GM06990 (cell line): ENCODE results near the gene CNOT6.
A peak's percentile ranks its signal among the peaks of the same experiment; 100 is the strongest.

Source experiments
- DNase-seq: peaks from one replicate; pipeline ENCODE4 v3.0.0-alpha.2; 2011; ENCODE audit not compliant: insufficient read length; ENCODE audit errors: extremely low read depth
- H3K27me3 ChIP-seq: replicated peaks from 2 replicates; pipeline ENCODE4 v1.6.0; 2011; ENCODE audit warnings: low read length; ENCODE audit not compliant: control insufficient read depth, insufficient read depth
- H3K36me3 ChIP-seq: 2 replicates; pipeline ENCODE4 v1.5.1; 2011; ENCODE audit warnings: low read length; ENCODE audit not compliant: control insufficient read depth, insufficient read depth
- H3K4me3 ChIP-seq: replicated peaks from 2 replicates; pipeline ENCODE4 v1.5.1; 2011; ENCODE audit warnings: low read depth, mild to moderate bottlenecking, control low read depth, low read length
- TF ChIP-seq, protein P1 (sequence below): IDR thresholded peaks from 2 replicates; pipeline ENCODE4 v1.5.1; 2011; ENCODE audit warnings: low read length, control low read depth, mild to moderate bottlenecking, inconsistent platforms; ENCODE audit not compliant: insufficient read depth, poor library complexity, severe bottlenecking

The CNOT6 gene

GRCh38 chr5:180535573-180535972 lies 41.4 kb downstream of the CNOT6 start:
- DNase-seq = no peak
- Histone ChIP-seq H3K4me3 (no peak overlapping the region), H3K36me3 (peaks cover 8% of the 10 kb centered on the region), H3K27me3 (no peaks in the 10 kb centered on the region)
- TF ChIP-seq, protein P1, sequence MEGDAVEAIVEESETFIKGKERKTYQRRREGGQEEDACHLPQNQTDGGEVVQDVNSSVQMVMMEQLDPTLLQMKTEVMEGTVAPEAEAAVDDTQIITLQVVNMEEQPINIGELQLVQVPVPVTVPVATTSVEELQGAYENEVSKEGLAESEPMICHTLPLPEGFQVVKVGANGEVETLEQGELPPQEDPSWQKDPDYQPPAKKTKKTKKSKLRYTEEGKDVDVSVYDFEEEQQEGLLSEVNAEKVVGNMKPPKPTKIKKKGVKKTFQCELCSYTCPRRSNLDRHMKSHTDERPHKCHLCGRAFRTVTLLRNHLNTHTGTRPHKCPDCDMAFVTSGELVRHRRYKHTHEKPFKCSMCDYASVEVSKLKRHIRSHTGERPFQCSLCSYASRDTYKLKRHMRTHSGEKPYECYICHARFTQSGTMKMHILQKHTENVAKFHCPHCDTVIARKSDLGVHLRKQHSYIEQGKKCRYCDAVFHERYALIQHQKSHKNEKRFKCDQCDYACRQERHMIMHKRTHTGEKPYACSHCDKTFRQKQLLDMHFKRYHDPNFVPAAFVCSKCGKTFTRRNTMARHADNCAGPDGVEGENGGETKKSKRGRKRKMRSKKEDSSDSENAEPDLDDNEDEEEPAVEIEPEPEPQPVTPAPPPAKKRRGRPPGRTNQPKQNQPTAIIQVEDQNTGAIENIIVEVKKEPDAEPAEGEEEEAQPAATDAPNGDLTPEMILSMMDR = no peak

DNA sequence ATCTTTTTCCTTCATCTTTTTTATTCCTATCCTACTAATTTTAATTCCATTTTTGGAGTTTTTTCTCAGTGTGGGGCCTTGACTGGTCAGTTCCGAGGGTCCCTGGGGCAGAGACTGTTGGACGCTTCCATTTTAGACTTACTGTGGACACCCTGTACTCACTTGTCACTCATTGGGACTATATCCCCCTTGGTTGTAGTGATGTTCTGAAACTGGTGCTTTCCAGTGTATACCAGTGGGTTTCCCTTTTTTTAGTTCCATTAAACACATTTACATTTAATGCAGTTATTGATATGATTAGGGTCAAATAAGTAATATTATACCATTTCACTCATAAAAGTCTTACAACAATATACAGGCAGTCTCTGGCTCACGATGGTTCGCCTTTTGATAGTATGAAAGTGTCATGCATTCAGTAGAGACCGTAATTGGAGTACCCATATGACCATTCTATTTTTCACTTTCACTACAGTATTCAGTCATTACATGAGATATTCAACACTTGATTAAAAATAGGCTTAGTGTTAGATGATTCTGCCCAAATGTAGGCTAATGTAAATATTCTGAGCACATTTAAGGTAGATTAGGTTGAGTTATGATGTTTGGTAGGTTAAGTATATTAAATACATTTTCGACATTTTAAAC lies 46.0 kb downstream of the CNOT6 start:
- TF ChIP-seq, protein P1 = no peak
- H3K4me3 ChIP-seq = no peak overlapping the region
- peaks cover 3% of the 10 kb centered on the region for H3K36me3 ChIP-seq
- H3K27me3 ChIP-seq = no peaks in the 10 kb centered on the region
- DNase-seq = peak; percentile 37

DNA sequence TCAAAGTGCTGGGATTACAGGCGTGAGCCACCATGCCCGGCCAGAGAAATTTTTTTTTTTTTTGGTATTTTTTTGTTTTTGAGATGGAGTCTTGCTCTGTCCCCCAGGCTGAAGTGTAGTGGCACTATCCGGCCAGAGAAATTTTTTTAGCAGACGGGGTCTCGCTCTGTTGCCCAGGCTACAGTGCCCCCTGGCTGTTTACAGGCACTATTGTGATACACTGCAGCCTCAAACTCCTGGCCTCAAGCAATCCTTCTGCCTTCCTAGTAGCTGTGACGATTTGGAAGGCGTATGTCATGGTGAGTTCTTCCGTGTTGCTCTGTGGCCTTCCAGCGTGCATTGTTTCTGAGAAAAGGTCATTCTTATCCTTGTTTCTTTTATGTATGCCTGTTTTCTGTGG lies 47.5 kb downstream of the CNOT6 start:
- H3K4me3 ChIP-seq = no peak overlapping the region
- TF ChIP-seq, protein P1 = no peak
- no peak for DNase-seq
- H3K36me3 ChIP-seq = peaks cover 1% of the 10 kb centered on the region
- no peaks in the 10 kb centered on the region for H3K27me3 ChIP-seq

- no peak overlapping the region for H3K4me3 ChIP-seq
- no peaks in the 10 kb centered on the region for H3K27me3 ChIP-seq
- TF ChIP-seq, protein P1 = no peak
- H3K36me3 ChIP-seq = peaks cover 1% of the 10 kb centered on the region; the same call in 1 of the 2 replicates
- no peak for DNase-seq
Observed at GRCh38 chr5:180545248-180545647, 51.1 kb downstream of the CNOT6 start.

DNA sequence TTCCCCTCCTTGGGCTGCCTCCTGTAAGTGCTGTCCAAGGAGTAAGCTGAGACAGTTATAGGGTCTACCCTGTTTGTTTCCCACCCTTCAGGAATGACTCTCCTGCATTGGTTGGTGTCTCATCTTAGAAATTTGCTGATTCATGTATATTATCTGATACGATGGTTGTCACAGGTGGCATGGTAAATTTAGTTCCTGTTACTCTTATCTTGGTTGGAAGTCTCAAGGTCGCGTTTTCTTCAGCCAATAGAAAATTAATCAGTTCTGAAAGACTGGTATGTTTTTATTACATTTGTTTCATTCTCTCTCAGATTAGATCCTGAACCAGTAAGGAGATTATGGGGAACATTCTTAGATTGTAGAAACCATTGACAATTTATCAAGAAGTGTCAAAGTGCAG lies 54.4 kb downstream of the CNOT6 start:
- no peak overlapping the region for H3K4me3 ChIP-seq
- DNase-seq = no peak
- no peaks in the 10 kb centered on the region for H3K27me3 ChIP-seq
- TF ChIP-seq, protein P1 = no peak
- no peaks in the 10 kb centered on the region; the same call in none of the 2 replicates for H3K36me3 ChIP-seq

- no peak for DNase-seq
- Histone ChIP-seq H3K4me3 (no peak overlapping the region), H3K36me3 (peaks cover 3% of the 10 kb centered on the region), H3K27me3 (no peaks in the 10 kb centered on the region)
- TF ChIP-seq, protein P1 = no peak
Observed at GRCh38 chr5:180553530-180553929, 59.4 kb downstream of the CNOT6 start.
